IPS-20b (cell line): ENCODE data around the gene TTBK2.

ENCODE experiments used
- H3K27ac ChIP-seq: one replicate; pipeline ENCODE4 v1.5.1; 2013; ENCODE audit warnings: low read length
- H3K27me3 ChIP-seq: 2 replicates; pipeline ENCODE4 v1.6.1; 2013; ENCODE audit warnings: mild to moderate bottlenecking, low read length, inconsistent platforms; ENCODE audit not compliant: insufficient read depth
- H3K36me3 ChIP-seq: 2 replicates; pipeline ENCODE4 v1.6.1; 2013; ENCODE audit warnings: low read depth, mild to moderate bottlenecking, inconsistent platforms, low read length, moderate library complexity; ENCODE audit not compliant: insufficient read depth
- H3K4me1 ChIP-seq: 2 replicates; pipeline ENCODE4 v1.6.1; 2013; ENCODE audit warnings: mild to moderate bottlenecking, control low read depth, inconsistent platforms, low read length, moderate library complexity; ENCODE audit not compliant: insufficient read depth
- H3K4me3 ChIP-seq: 2 replicates; pipeline ENCODE4 v1.5.1; 2013; ENCODE audit warnings: mild to moderate bottlenecking, low read length, inconsistent platforms
- H3K9ac ChIP-seq: 2 replicates; pipeline ENCODE4 v1.6.1; 2013; ENCODE audit warnings: low read depth, mild to moderate bottlenecking, inconsistent platforms, low read length, moderate library complexity
- H3K9me3 ChIP-seq: 2 replicates; pipeline ENCODE4 v1.6.1; 2013; ENCODE audit warnings: mild to moderate bottlenecking, low read depth, low read length, inconsistent platforms; ENCODE audit not compliant: insufficient read depth

TTBK2 gene

DNA sequence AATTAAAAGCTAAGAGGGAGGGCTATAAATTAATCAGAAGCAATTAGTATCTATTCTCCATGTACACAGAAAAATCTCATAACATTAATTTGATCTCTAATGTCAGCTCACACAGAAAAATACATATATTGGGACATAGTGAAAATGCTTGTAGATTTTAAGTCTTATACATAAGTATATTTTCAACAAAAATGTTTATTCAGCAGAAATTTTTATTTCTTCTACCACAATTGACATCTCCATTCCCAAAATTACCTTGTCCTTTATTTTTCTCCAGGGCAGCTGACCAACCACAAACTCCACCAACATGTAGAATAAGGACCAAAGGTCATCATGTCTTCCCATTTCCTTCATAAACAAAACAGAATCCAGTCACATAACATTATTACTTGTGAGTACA lies 109.1 kb downstream of the TTBK2 start:
- Histone ChIP-seq H3K9ac (no peak overlapping the region), H3K36me3 (peaks cover 9% of the 10 kb centered on the region; the same call in 1 of the 2 replicates), H3K4me3 (no peak overlapping the region), H3K27me3 (no peaks in the 10 kb centered on the region), H3K4me1 (no peaks in the 10 kb centered on the region), H3K27ac (no peak overlapping the region), H3K9me3 (no peaks in the 10 kb centered on the region)

DNA sequence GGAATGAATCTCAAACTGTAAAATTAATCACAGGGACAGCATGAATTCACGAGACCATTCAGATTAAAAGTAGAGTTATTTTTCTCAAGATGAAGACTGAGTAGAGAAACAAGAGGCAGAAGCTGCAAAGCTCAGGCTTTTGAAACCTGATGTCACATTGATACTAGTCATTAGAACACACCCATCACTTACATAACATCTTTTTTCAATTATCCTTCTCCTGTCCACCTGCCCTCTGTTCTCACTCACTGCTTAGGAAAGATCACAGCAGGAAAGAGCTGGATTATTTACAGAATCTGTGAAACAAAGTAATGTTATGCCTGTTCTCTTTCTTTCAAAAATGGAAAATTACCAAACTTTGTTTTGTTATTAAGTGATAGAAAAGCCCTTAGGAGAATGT lies 111.7 kb downstream of the TTBK2 start:
- Histone ChIP-seq H3K4me3 (no peak overlapping the region), H3K27me3 (no peaks in the 10 kb centered on the region), H3K9ac (no peak overlapping the region), H3K36me3 (peaks cover 9% of the 10 kb centered on the region; the same call in 1 of the 2 replicates), H3K9me3 (no peaks in the 10 kb centered on the region), H3K27ac (no peak overlapping the region), H3K4me1 (no peaks in the 10 kb centered on the region)

DNA sequence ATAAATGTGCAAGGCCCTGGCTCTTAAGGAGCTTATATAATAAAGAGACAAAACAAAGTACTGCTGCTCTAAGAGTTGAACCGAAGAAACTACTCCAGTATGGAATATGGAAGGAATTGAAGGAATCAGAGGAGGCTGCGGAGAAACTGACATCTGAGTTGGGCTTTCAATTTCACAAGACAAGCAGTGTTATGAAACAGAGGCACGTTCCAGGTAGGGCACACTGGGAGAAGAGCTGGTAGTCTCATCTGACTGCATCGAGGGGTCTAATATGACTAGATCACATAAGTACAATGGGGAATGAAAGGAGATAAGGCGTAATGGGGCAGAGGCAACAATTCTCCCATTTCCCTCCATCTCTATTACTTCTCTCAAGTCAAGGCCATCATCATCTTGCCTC lies 115.3 kb downstream of the TTBK2 start:
- H3K27ac ChIP-seq: no peak overlapping the region
- H3K9me3 ChIP-seq: no peaks in the 10 kb centered on the region
- no peaks in the 10 kb centered on the region for H3K4me1 ChIP-seq
- no peak overlapping the region for H3K4me3 ChIP-seq
- no peak overlapping the region for H3K9ac ChIP-seq
- peaks cover 11% of the 10 kb centered on the region; the same call in 1 of the 2 replicates for H3K36me3 ChIP-seq
- H3K27me3 ChIP-seq: no peaks in the 10 kb centered on the region

DNA sequence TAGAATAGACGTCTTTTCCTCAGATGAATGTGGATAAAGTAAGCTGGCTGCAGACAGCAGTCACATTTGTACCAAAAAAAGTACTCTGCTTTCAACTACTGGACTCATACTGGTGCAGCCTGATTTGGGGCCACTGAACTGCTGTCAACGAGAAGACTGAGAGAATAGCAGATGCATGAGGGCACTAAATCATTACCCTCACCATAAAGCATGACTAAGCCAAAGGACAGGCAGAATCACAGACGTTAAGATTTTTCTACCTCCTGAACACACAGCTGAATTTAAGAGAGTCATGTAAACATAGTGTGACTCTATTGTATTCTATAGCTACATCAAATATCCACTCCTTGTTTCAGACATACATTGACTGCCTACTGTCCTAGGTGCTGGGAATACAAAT lies 115.8 kb downstream of the TTBK2 start:
- no peaks in the 10 kb centered on the region for H3K4me1 ChIP-seq
- no peaks in the 10 kb centered on the region for H3K27me3 ChIP-seq
- 0 out of 2 replicates have a peak, but pooled peaks cover 6% of the 10 kb centered on the region for H3K36me3 ChIP-seq
- H3K9ac ChIP-seq: no peak overlapping the region
- H3K4me3 ChIP-seq: no peak overlapping the region
- H3K27ac ChIP-seq: no peak overlapping the region
- H3K9me3 ChIP-seq: no peaks in the 10 kb centered on the region

DNA sequence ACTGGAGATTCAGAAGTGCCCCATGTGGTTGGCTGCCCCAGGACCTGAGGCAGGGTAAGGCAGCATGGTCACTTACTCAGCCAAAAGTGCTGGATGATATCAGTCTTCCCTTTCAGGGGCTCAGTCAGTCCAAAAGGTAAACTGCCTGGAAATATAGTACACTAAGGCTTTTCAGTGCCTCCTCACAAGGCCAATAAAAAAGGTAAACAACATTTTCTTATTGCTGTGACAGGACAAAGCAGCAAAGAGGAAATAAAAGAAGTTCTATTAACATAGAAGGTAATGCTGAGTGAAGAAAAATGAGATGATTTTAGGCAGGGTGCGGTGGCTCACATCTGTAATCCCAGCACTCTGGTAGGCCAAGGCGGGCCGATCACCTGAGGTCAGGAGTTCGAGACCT lies 117.1 kb downstream of the TTBK2 start:
- no peak overlapping the region for H3K27ac ChIP-seq
- no peak overlapping the region for H3K4me3 ChIP-seq
- H3K27me3 ChIP-seq: no peaks in the 10 kb centered on the region
- H3K4me1 ChIP-seq: no peaks in the 10 kb centered on the region
- 0 out of 2 replicates have a peak, but pooled peaks cover 5% of the 10 kb centered on the region for H3K36me3 ChIP-seq
- H3K9ac ChIP-seq: no peak overlapping the region
- H3K9me3 ChIP-seq: no peaks in the 10 kb centered on the region

DNA sequence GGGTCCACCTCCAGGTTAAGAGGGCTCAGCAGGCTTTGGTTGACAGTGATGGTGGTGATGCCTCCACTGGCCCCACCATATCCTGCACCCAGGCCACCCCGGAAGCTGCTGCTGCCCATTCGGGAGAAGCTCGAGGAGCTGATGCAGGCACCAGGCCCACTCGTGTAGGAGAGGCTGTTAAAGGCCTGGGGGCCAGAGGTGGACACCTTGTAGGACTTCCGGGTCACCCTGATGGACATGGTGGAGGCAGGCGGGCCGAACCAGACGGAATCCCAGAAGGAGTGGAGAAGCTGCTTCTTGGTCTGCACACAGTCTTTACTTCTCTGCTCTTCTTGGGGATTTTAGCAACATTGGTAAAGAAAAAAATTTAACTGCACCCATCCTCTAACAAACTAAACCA lies 118.4 kb downstream of the TTBK2 start:
- Histone ChIP-seq H3K27ac (no peak overlapping the region), H3K9ac (no peak overlapping the region; the same call in 1 of the 2 replicates), H3K36me3 (0 out of 2 replicates have a peak, but pooled peaks cover 5% of the 10 kb centered on the region), H3K27me3 (no peaks in the 10 kb centered on the region), H3K4me3 (no peak overlapping the region), H3K9me3 (no peaks in the 10 kb centered on the region), H3K4me1 (no peaks in the 10 kb centered on the region)

DNA sequence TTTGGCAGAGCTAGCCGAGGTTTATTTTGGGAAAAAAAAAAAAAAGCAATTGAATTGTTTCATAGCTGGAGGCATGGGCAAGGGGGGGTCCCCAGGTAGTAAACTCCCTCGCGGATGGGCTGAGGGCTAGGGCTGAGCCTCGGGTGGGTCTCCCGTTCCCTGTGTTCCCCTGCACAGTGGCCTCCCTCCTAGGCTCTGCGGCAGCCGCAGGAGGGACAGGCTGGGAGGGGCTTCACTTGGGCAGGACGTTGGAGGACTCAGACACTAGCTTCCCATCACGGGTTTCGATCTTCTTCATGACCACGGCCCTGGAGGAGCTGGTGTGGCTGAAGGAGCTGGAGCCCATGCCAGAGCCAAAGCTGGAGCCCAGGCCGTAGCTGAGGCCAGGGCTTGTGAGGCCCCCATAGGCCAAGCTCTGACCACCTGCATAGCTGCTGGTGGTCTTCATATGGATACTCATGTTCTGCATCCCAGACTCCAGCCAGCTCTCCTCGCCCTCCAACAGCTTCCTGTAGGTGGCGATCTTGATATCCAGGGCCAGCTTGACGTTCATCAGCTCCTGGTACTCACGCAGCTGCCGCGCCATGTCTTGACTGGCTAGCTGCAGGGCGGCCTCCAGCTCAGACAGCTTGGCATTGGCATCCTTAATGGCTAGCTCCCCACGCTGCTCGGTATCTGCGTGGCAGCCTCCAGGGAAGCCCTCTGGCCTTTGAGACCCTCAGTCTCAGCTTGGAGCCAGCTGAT lies 119.7 kb downstream of the TTBK2 start:
- no peaks in the 10 kb centered on the region for H3K9me3 ChIP-seq

DNA sequence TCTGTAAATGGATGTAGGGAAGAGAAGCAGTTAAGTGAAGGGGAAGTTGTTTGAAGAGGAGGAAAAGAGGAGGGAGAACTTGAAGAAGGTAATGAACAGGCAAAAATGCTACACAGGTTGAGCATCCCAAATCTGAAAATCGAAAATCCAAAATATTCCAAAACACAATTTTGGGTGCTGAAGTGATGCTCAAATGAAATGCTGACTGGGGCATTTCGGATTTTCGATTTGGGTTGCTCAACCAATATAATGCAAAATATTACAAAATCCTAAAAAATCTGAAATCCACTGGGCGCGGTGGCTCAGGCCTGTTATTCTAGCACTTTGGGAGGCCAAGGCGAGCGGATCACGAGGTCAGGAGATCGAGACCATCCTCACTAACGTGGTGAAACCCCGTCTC lies 121.8 kb downstream of the TTBK2 start:
- Histone ChIP-seq H3K9me3 (no peaks in the 10 kb centered on the region), H3K36me3 (0 out of 2 replicates have a peak, but pooled peaks cover 5% of the 10 kb centered on the region), H3K4me1 (no peaks in the 10 kb centered on the region), H3K27ac (no peak overlapping the region), H3K4me3 (no peak overlapping the region), H3K27me3 (no peaks in the 10 kb centered on the region), H3K9ac (no peak overlapping the region)

More for the DNA sequence above, 119.7 kb downstream of the TTBK2 start:
- Histone ChIP-seq H3K36me3 (0 out of 2 replicates have a peak, but pooled peaks cover 5% of the 10 kb centered on the region), H3K4me3 (no peak overlapping the region), H3K27ac (no peak overlapping the region), H3K9ac (no peak overlapping the region), H3K27me3 (no peaks in the 10 kb centered on the region), H3K4me1 (no peaks in the 10 kb centered on the region)

DNA sequence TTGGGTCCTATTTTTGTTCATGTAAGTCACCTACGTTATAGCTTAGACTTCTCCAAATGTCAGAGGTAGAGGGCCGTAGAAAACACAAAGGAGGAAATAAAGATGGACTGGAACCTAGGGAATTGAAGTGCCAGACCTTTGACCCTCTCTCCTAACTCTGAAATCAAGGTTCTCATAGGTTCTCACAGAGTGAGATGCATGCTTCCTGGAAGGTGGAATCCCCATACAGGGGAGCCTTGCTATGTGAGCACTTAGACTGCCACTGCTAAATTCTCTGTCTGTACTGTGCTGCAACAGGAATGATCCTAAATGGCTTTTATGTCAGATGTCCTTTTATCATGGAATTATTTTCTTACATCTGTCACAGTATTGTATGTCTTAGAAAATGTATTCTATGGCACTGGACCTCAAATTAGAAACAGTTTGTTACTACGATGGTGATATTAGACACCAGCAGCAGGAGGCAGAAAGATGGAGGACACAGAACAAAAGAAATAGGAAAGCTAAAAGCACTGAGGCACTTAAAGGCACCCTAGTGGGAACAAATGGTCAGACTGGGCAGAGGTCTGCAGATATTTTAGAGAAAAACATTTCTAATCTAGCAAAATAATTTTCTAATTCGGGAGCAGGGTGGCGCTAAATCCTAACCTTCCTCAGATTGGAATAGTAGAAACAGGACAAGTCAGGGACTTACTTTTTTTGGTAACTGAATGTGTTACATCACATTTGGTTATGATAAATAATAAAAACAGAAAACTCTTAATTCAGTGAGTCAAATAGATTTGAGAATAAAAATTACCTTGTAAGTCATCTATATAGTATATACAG lies 123.4 kb downstream of the TTBK2 start:
- Histone ChIP-seq H3K9me3 (no peaks in the 10 kb centered on the region), H3K4me1 (no peaks in the 10 kb centered on the region), H3K36me3 (0 out of 2 replicates have a peak, but pooled peaks cover 5% of the 10 kb centered on the region), H3K4me3 (no peak overlapping the region), H3K27ac (no peak overlapping the region), H3K9ac (no peak overlapping the region), H3K27me3 (no peaks in the 10 kb centered on the region)

DNA sequence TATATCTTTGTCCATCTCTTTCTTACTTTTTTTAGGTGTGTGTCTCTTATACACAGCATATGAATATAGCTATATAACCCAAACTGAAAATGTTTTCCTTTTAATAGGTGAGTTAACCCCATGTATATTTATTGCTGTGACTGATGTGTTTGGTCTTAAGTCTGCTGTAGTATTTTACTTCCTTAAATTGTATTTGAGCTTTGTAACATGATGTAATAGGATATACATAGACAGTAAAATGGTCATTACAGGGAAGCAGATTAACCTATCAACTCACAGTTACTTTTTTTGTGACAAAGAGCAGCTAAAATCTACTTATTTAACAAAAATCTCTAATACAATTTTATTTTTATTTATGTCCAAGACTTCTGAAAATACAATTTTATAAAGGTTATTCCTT lies 131.9 kb downstream of the TTBK2 start:
- no peaks in the 10 kb centered on the region for H3K36me3 ChIP-seq
- no peaks in the 10 kb centered on the region for H3K9me3 ChIP-seq
- no peaks in the 10 kb centered on the region for H3K27me3 ChIP-seq
- H3K27ac ChIP-seq: no peak overlapping the region
- H3K4me1 ChIP-seq: no peaks in the 10 kb centered on the region
- no peak overlapping the region for H3K9ac ChIP-seq
- H3K4me3 ChIP-seq: no peak overlapping the region

DNA sequence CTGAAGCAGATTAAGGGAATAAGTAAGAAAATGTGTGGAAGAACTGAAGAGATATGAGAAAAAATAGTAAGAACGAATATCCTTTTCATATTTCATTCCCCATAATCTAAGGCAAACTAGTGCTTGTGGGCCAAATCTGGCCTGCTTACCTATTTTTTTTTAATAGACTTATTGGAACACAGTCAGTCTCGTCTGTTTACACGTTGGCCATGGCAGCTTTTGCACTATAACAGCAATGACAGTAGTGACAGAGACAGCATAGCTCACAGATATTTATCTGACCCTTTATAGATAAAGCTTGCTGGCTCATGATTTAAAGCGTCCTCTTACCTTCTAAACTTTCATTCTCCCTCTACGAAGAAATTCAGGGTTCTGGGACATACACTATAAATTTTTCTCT lies 133.6 kb downstream of the TTBK2 start:
- Histone ChIP-seq H3K4me1 (no peaks in the 10 kb centered on the region), H3K9ac (no peak overlapping the region), H3K9me3 (no peaks in the 10 kb centered on the region), H3K4me3 (no peak overlapping the region), H3K36me3 (peaks cover 11% of the 10 kb centered on the region; the same call in 1 of the 2 replicates), H3K27ac (no peak overlapping the region), H3K27me3 (no peaks in the 10 kb centered on the region)

DNA sequence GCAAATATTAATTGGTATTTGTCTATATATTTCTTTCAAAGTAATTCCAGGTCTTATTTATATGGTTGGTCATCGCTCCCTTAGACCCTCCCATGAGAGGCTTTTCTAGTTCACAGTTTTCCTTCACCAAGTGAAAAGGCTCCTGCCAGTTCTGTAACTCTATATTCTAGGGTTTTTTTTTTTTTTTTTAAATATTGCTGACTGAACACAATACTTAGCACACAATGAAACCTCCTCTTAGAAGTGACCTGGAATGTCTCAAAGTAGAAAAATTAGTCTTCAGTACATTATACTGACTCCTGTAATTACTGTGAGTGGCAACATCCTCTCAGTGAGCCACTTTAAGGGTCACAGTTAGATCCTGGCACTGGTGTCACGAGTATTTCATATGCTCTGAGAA lies 135.0 kb downstream of the TTBK2 start:
- no peak overlapping the region for H3K27ac ChIP-seq
- H3K4me3 ChIP-seq: no peak overlapping the region
- H3K36me3 ChIP-seq: peaks cover 11% of the 10 kb centered on the region
- H3K4me1 ChIP-seq: no peaks in the 10 kb centered on the region
- H3K9ac ChIP-seq: no peak overlapping the region
- no peaks in the 10 kb centered on the region for H3K27me3 ChIP-seq
- no peaks in the 10 kb centered on the region for H3K9me3 ChIP-seq
